HG02973 (cell line): Measurements from ENCODE around the gene HDAC7.
"Not testable (repeated sequence)": the region's sequence is repeated elsewhere in the genome, so short reads cannot be mapped to it uniquely, and the experiment has no call there.

Experiments used
- ATAC-seq: cut with Tn5 transposase; IDR thresholded peaks from one replicate; pipeline ENCODE4 v1.9.1; 2021; ENCODE audit warnings: moderate library complexity; ENCODE audit not compliant: unreplicated experiment

Gene HDAC7

GRCh38 chr12:47813511-47814196, 6.0 kb downstream of the HDAC7 start:
- ATAC-seq = peak; percentile 25

GRCh38 chr12:47812797-47813510, 6.7 kb downstream of the HDAC7 start:
- peak; percentile 68 for ATAC-seq

GRCh38 chr12:47811581-47812484, 7.9 kb downstream of the HDAC7 start:
- no peak for ATAC-seq

GRCh38 chr12:47811072-47811396, 8.7 kb downstream of the HDAC7 start:
- no peak for ATAC-seq

- not testable (repeated sequence) for ATAC-seq
Observed at GRCh38 chr12:47809518-47809917, 10.2 kb downstream of the HDAC7 start.

- no peak for ATAC-seq
Observed at GRCh38 chr12:47808574-47809365, 10.9 kb downstream of the HDAC7 start.

GRCh38 chr12:47808050-47808449, 11.7 kb downstream of the HDAC7 start:
- ATAC-seq = peak; percentile 31

- no peak for ATAC-seq
Observed at GRCh38 chr12:47807338-47807737, 12.4 kb downstream of the HDAC7 start.

GRCh38 chr12:47805417-47805816, 14.3 kb downstream of the HDAC7 start:
- ATAC-seq = no peak

- ATAC-seq = no peak
Observed at GRCh38 chr12:47804171-47804570, 15.5 kb downstream of the HDAC7 start.

- ATAC-seq = no peak
Observed at GRCh38 chr12:47803191-47803875, 16.4 kb downstream of the HDAC7 start.

GRCh38 chr12:47802312-47802711, 17.4 kb downstream of the HDAC7 start:
- no peak for ATAC-seq

GRCh38 chr12:47801904-47802246, 17.8 kb downstream of the HDAC7 start:
- no peak for ATAC-seq

GRCh38 chr12:47801170-47801903, 18.4 kb downstream of the HDAC7 start:
- ATAC-seq = no peak

- ATAC-seq = no peak
Observed at GRCh38 chr12:47800582-47800981, 19.1 kb downstream of the HDAC7 start.

GRCh38 chr12:47799357-47799955, 20.2 kb downstream of the HDAC7 start:
- no peak for ATAC-seq

- ATAC-seq = no peak
Observed at GRCh38 chr12:47798382-47798948, 21.2 kb downstream of the HDAC7 start.

GRCh38 chr12:47797441-47797840, 22.3 kb downstream of the HDAC7 start:
- ATAC-seq = no peak

- ATAC-seq = no peak
Observed at GRCh38 chr12:47795814-47796411, 23.8 kb downstream of the HDAC7 start.
